CD4-positive, alpha-beta memory T cell (primary cell): ENCODE measurements around the gene RETREG1. TPM values are rescaled to one million over a fixed set of nuclear protein-coding genes. Genes with fewer than 3 reads are reported as not detected.

Experiments
- CTCF ChIA-PET: fragments of 350-600 bp; sonication (Branson Sonifier 250); formaldehyde crosslinking; loops from one replicate; lab custom pipeline; 2021; ENCODE audit warnings: inconsistent platforms; ENCODE audit not compliant: partially characterized antibody; lab: Charles Lee
- POLR2A ChIA-PET: fragments of 350-600 bp; sonication (Branson Sonifier 250); formaldehyde crosslinking; loops from one replicate; lab custom pipeline; 2021; ENCODE audit not compliant: partially characterized antibody; lab: Charles Lee
- DNase-seq, 5 donors: peaks; one replicate each; pipeline versions ENCODE4 v3.0.0 to v3.0.0-alpha.2; 2020 to 2022; ENCODE audit warnings: mixed read lengths in 1 of 5
- H3K27ac ChIP-seq: one replicate; pipeline ENCODE4 v1.7.0; 2013; ENCODE audit warnings: low read depth, low read length
- H3K27me3 ChIP-seq: 2 replicates; pipeline ENCODE4 v1.7.0; 2013; ENCODE audit warnings: mild to moderate bottlenecking, low read length, moderate library complexity; ENCODE audit not compliant: insufficient read depth
- H3K36me3 ChIP-seq: 2 replicates; pipeline ENCODE4 v1.7.0; 2013; ENCODE audit warnings: mild to moderate bottlenecking, low read length, moderate library complexity; ENCODE audit not compliant: insufficient read depth
- H3K4me1 ChIP-seq: 2 replicates; pipeline ENCODE4 v1.7.0; 2013; ENCODE audit warnings: mild to moderate bottlenecking, low read length, moderate library complexity; ENCODE audit not compliant: insufficient read depth
- H3K4me3 ChIP-seq, 2 donors: one replicate each; pipeline ENCODE4 v1.7.0; 2013; ENCODE audit warnings: low read length in 2 of 2, mild to moderate bottlenecking in 1 of 2
- H3K9me3 ChIP-seq, 2 donors: one replicate each; pipeline ENCODE4 v1.7.0; 2013; ENCODE audit warnings: low read length in 2 of 2, control low read depth in 1 of 2; ENCODE audit not compliant: control insufficient read depth in 1 of 2
- H3K27ac Mint-ChIP-seq, 7 donors: one replicate each; pipeline ENCODE4 v1.8.0; 2020 to 2021; ENCODE audit warnings: mixed read lengths in 7 of 7, mild to moderate bottlenecking in 6 of 7, inconsistent platforms in 3 of 7, moderate library complexity in 3 of 7
- H3K27me3 Mint-ChIP-seq, 2 donors: one replicate each; pipeline ENCODE4 v1.8.0; 2020 to 2021; ENCODE audit warnings: mixed read lengths in 2 of 2
- H3K36me3 Mint-ChIP-seq, 2 donors: one replicate each; pipeline ENCODE4 v1.8.0; 2020 to 2021; ENCODE audit warnings: mixed read lengths in 2 of 2, inconsistent platforms in 1 of 2, mild to moderate bottlenecking in 1 of 2
- H3K4me1 Mint-ChIP-seq, 4 donors: one replicate each; pipeline ENCODE4 v1.8.0; 2020 to 2021; ENCODE audit warnings: mixed read lengths in 4 of 4, mild to moderate bottlenecking in 1 of 4
- H3K4me3 Mint-ChIP-seq, 8 donors: one replicate each; pipeline ENCODE4 v1.8.0; 2020 to 2021; ENCODE audit warnings: mixed read lengths in 8 of 8, mild to moderate bottlenecking in 7 of 8, moderate library complexity in 6 of 8, inconsistent platforms in 3 of 8
- H3K9me3 Mint-ChIP-seq, 8 donors: one replicate each; pipeline ENCODE4 v1.8.0; 2020 to 2021; ENCODE audit warnings: mixed read lengths in 8 of 8, mild to moderate bottlenecking in 5 of 8, inconsistent platforms in 3 of 8, moderate library complexity in 1 of 8
- intact Hi-C: fragments of 100-400 bp; cut with micrococcal nuclease; formaldehyde crosslinking; loops from one replicate; pipeline ENCODE4 v1.15.1; 2023
- polyA plus RNA-seq, 2 donors: library from polyadenylated mRNA; unstranded; fragments of 300-500 nt; fragmentation: Illumina TruSeq; gene quantifications; one replicate each; pipeline ENCODE4 v1.2.3, GENCODE V29; 2021
- total RNA-seq, 2 experiments: library from RNA; stranded (reverse); gene quantifications; one replicate each; pipeline ENCODE4 v1.2.3, GENCODE V29; 2021

Gene RETREG1
- total and polyA plus RNA-seq, 4 experiments from 2014 or later = 26.6 to 79.5 (median 49.3) TPM

GRCh38 chr5:16471387-16471786, 145.4 kb downstream of the RETREG1 start:
- ChIA-PET CTCF (interaction anchor here (1.6 to 3.5 kb wide), 2 partner anchors 15 to 195 kb away, joined by 5 to 23 read pairs; no protein-coding TSS in a partner anchor), POLR2A (interaction anchor here (1.4 to 1.7 kb wide), 2 partner anchors 15 to 145 kb away, joined by 3 to 4 read pairs; partner anchors contain the start of gene RETREG1)
- peaks cover 0 to 2% (median 0%) of the 10 kb centered on the region in 8 donors for H3K9me3 Mint-ChIP-seq
- Histone ChIP-seq H3K4me3 (no peak overlapping the region), H3K4me1 (peaks cover 17% of the 10 kb centered on the region), H3K27ac (no peak overlapping the region), H3K9me3 (no peaks in the 10 kb centered on the region), H3K27me3 (no peaks in the 10 kb centered on the region), H3K36me3 (no peaks in the 10 kb centered on the region)
- peak overlapping the region in 2 of 7 donors; percentile 44 to 72 for H3K27ac Mint-ChIP-seq
- peaks cover 2 to 12% of the 10 kb centered on the region in 2 donors for H3K36me3 Mint-ChIP-seq
- intact Hi-C loops = no loop called here
- H3K27me3 Mint-ChIP-seq = no peaks in the 10 kb centered on the region
- DNase-seq = no peak
- no peak overlapping the region for H3K4me3 Mint-ChIP-seq
- H3K4me1 Mint-ChIP-seq = peaks cover 30 to 38% (median 34%) of the 10 kb centered on the region in 4 donors

GRCh38 chr5:16467363-16468219, 149.2 kb downstream of the RETREG1 start:
- Mint-ChIP-seq H3K27me3 (no peaks in the 10 kb centered on the region), H3K4me1 (peaks cover 53 to 76% (median 62%) of the 10 kb centered on the region in 4 donors), H3K9me3 (peaks cover 0 to 7% (median 0%) of the 10 kb centered on the region in 8 donors), H3K27ac (peak overlapping the region; percentile 80 to 99 (median 94)), H3K4me3 (peak overlapping the region; percentile 93 to 99 (median 97)), H3K36me3 (peaks cover 19 to 36% of the 10 kb centered on the region in 2 donors)
- ChIA-PET POLR2A (no interaction called here), CTCF (interaction anchor here (1.6 to 2.2 kb wide), 2 partner anchors 9 to 11 kb away, joined by 6 to 11 read pairs; no protein-coding TSS in a partner anchor)
- peaks cover 13% of the 10 kb centered on the region for H3K36me3 ChIP-seq
- DNase-seq = no peak
- intact Hi-C loops = no loop called here
- H3K27me3 ChIP-seq = no peaks in the 10 kb centered on the region
- H3K27ac ChIP-seq = no peak overlapping the region
- peaks cover 42% of the 10 kb centered on the region for H3K4me1 ChIP-seq
- no peaks in the 10 kb centered on the region for H3K9me3 ChIP-seq
- H3K4me3 ChIP-seq = no peak overlapping the region

GRCh38 chr5:16465544-16466432, 151.0 kb downstream of the RETREG1 start, which contains the start of gene ZNF622:
TSS of gene ZNF622 (minus strand) at chr5:16465800. CDS start at chr5:16465665, 135 bp downstream.
- Histone ChIP-seq H3K4me1 (peaks cover 60% of the 10 kb centered on the region), H3K9me3 (no peaks in the 10 kb centered on the region), H3K4me3 (peak within 1 kb of the TSS; percentile 85 to 96), H3K27ac (peak within 1 kb of the TSS; percentile 90), H3K36me3 (peaks cover 27% of the 10 kb centered on the region), H3K27me3 (no peaks in the 10 kb centered on the region)
- intact Hi-C loops = loop anchor here (1.0 kb wide), 2 partner anchors 9 to 152 kb away; no protein-coding TSS in a partner anchor
- Mint-ChIP-seq H3K4me3 (peak within 1 kb of the TSS; percentile 93 to 99 (median 97)), H3K4me1 (peaks cover 65 to 90% (median 77%) of the 10 kb centered on the region in 4 donors), H3K27ac (peak within 1 kb of the TSS; percentile 94 to 98 (median 97)), H3K36me3 (peaks cover 36 to 53% of the 10 kb centered on the region in 2 donors), H3K9me3 (peaks cover 0 to 7% (median 0%) of the 10 kb centered on the region in 8 donors), H3K27me3 (no peaks in the 10 kb centered on the region)
- CTCF ChIA-PET = interaction anchor here (1.5 kb wide), 1 partner anchor 10 kb away, joined by 13 read pairs; no protein-coding TSS in a partner anchor
- DNase-seq = peak; percentile 84 to 90 (median 87)
- POLR2A ChIA-PET = interaction anchor here (1.7 kb wide), 1 partner anchor 10 kb away, joined by 7 read pairs; no protein-coding TSS in a partner anchor

- Histone ChIP-seq H3K27me3 (no peaks in the 10 kb centered on the region), H3K4me3 (peak overlapping the region; percentile 85 to 96), H3K27ac (peak overlapping the region; percentile 90), H3K36me3 (peaks cover 27% of the 10 kb centered on the region), H3K9me3 (no peaks in the 10 kb centered on the region), H3K4me1 (peaks cover 69% of the 10 kb centered on the region)
- ChIA-PET CTCF (interaction anchor here (1.3 to 1.5 kb wide), 2 partner anchors 9 to 88 kb away, joined by 3 to 13 read pairs; no protein-coding TSS in a partner anchor), POLR2A (interaction anchor here (1.7 kb wide), 1 partner anchor 9 kb away, joined by 7 read pairs; no protein-coding TSS in a partner anchor)
- peaks cover 0 to 7% (median 0%) of the 10 kb centered on the region in 8 donors for H3K9me3 Mint-ChIP-seq
- no peaks in the 10 kb centered on the region for H3K27me3 Mint-ChIP-seq
- peaks cover 70 to 99% (median 85%) of the 10 kb centered on the region in 4 donors for H3K4me1 Mint-ChIP-seq
- peak overlapping the region; percentile 93 to 99 (median 97) for H3K4me3 Mint-ChIP-seq
- H3K27ac Mint-ChIP-seq = peak overlapping the region; percentile 94 to 98 (median 97)
- peaks cover 38 to 62% of the 10 kb centered on the region in 2 donors for H3K36me3 Mint-ChIP-seq
- intact Hi-C loops = loop anchor here (1.0 kb wide), 2 partner anchors 9 to 152 kb away; no protein-coding TSS in a partner anchor
- peak in 1 of 5 donors; percentile 8 for DNase-seq
These were observed 151.9 kb downstream of the RETREG1 start for GRCh38 chr5:16464664-16465543.

- peaks cover 73 to 100% (median 88%) of the 10 kb centered on the region in 4 donors for H3K4me1 Mint-ChIP-seq
- DNase-seq = no peak
- CTCF ChIA-PET = interaction anchor here (1.3 to 1.5 kb wide), 2 partner anchors 8 to 88 kb away, joined by 3 to 13 read pairs; no protein-coding TSS in a partner anchor
- H3K27ac Mint-ChIP-seq = peak overlapping the region; percentile 79 to 98 (median 94)
- H3K9me3 Mint-ChIP-seq = peaks cover 0 to 7% (median 0%) of the 10 kb centered on the region in 8 donors
- Histone ChIP-seq H3K9me3 (no peaks in the 10 kb centered on the region), H3K27me3 (no peaks in the 10 kb centered on the region), H3K4me3 (peak overlapping the region; percentile 85 to 96), H3K36me3 (peaks cover 34% of the 10 kb centered on the region), H3K4me1 (peaks cover 75% of the 10 kb centered on the region), H3K27ac (peak overlapping the region; percentile 90)
- peak overlapping the region; percentile 93 to 99 (median 97) for H3K4me3 Mint-ChIP-seq
- H3K27me3 Mint-ChIP-seq = no peaks in the 10 kb centered on the region
- intact Hi-C loops = no loop called here
- POLR2A ChIA-PET = interaction anchor here (1.7 kb wide), 1 partner anchor 8 kb away, joined by 7 read pairs; no protein-coding TSS in a partner anchor
- peaks cover 44 to 69% of the 10 kb centered on the region in 2 donors for H3K36me3 Mint-ChIP-seq
These were observed 152.6 kb downstream of the RETREG1 start for GRCh38 chr5:16464231-16464630.
